ENCODE data around the gene HOXA7.
A peak's percentile ranks its signal among the peaks of the same experiment; 100 is the strongest.

HOXA7 gene

DNA sequence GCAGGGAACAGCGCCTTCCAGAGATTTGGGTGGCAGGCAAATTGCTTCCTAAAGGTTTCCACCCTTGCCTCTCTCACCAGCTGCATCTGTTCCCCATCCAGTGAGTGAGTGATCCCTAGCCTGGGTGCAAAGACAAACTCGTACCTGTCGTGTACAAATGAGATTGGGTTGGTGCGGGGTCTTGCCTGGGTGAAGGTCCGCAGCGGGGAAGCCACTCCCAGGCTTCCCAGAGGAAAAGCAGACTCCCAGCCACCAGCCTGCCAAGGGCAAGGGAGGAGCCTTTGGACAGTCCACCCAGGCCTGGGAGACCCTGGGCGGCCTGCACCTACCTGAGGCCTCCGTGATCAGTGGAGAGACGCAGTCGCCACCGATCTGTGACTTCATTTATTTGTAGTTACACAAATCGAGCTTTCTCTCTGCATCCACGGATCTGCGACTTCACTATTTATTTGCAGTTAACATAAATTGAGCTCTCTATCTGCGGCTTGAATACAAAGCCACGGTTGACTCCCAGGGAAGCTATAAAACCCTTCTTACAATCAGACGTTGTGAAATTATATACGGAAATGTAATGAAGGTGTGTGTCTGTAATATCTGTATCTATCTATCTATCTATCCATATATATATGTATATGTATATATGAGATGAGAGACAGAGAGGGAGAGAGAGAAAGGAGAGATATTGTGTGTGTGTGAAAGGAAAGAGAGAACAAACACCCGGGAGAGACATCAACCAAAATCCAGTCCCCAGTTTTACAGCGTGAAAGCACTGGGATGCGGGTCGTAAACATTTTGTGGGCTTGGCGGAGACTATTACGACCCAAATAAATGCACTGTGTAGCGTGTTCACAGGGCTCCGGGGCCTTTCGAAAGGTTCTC is 3.0 kb upstream of the HOXA7 start:
- DNase-seq (ENCODE audit: low read depth in 2 of 2), result no peak

DNA sequence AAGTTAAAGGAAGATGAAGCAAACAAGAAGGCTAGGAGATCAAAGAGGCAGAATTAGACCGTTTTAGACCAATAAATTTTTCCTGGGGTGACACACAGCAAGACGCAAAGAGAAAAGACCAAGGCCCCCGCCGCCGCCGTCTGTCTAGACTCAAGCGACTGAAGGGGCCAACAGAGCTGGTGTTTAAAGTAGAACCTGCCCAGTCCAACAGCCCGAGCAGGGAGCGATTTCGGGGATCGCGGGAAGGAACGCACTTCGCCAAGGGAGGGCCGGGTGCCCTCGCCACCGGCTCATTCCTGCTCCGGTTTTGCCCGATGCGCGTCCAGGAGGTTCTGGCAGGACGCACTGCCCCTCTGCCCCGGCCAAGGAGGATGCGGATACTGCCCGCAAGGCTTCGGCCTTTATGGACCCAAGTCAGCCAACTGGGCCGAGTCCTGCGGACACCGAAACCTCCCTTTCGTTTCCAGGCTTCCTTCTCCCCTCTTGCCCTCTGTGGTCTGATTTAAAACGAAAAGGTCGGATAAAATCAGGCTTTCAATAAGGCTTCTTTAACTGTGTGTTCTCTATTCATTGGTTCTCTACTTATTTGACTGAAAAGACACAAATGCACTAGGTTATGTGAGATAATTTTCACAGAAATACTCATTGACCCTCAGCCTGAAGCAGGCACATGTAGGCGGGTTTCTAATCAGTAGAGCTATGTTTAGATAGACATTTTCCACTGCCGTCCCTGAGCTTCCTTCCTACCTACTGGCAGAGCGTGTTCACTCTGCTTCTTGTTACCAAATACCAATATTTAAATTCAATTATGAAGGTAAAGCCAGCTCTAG is 2.2 kb upstream of the HOXA7 start:
- DNase-seq (ENCODE audit: low read depth in 2 of 2), result no peak

DNA sequence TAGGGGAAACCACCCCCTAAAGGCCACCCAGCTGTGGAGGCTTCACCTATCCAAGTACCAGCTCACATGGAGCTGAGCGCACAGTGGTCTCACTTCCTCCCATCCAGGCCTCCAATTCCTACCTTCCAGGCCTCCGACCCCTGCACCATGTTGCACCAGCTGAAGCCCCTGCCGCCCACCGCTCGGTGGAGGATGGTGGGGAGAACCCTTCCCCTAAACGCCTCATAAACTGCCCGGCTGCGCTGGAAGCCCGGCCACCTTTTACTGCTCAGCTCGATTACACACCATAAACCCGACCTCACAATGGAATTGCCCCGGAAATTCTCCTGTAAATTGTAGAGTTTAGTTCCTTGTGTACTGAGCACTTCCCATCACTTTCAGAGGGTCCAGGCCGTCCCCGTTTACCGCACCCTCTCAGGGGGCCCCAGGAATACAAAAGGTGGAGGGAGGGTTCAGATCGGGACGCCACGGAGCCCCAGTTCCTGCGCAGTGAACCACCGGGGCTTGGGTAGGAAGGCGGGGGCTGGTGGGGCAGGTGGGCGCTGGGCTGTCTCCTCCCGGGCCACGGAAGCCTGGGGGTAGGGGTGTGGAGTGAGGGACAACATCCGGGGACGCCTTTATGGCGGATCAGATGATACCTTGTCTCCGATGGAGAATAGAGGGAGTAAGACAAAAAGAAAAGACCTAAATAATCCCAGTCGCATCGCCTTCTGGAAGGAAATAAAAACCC is 1.4 kb upstream of the HOXA7 start:
- DNase-seq (ENCODE audit: low read depth in 2 of 2), result no peak

DNA sequence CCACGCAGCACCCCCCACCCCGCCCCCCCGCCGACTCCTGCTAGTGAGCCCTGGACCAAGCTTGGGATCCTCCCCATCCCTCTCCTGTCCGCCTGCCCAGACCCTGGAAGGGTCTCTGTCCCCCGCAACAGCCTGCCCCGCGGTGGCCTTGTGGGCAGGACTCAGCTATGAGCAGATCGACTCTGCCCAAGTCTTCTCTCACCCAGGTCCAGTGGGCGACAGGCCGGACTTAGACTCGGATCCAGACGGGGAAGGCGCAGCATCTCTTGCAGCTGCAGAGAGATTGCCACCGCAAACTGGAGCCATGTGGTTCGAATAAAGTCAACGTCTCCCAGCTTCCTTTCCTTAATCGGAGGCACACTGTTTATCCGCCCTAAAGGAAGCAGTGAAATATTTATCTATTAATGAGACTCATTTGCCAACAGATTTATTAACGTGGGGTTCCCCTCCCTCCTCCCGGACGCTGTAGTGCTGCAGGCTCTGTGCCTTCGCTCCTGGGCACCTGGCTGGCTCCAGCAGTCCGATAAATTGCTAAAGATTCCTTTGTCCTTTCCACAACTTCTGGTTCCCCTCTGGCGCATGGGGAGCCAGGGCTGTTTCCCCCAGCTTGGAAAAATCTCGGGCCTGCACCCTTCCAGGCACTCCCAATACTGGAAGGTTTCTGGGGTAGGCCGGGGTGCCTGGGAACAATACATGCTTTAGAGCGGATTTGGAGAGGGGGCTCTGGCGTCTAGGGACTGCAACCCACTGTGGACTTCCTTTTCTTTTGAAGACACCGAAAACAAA is 634 bp upstream of the HOXA7 start:
- DNase-seq (ENCODE audit: low read depth in 2 of 2), result no peak

DNA sequence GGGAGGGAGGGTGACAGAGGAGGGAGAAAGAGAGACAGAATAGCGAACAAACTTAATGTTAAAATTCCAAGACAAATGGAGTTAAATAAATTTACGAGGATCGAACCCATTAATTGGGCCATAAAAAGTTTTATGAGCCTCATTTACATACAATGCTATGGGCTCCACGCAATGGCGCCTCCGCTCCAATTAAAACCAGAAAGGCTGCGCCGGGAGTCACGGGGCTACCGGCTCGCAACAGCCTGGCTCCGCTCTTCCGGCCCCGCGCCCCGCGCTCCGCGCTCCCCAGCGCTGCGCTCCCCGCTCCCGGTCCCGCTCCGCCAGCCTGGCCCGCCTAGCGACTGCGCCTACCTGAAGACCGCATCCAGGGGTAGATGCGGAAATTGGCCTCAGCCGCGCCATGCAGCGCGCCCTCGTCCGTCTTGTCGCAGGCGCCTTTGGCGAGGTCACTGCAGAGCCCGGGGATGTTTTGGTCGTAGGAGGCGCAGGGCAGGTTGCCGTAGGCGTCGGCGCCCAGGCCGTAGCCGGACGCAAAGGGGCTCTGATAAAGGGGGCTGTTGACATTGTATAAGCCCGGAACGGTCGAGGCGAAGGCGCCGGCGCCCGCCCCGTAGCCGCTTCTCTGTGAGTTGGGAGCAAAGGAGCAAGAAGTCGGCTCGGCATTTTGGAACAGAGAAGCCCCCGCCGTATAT is 513 bp downstream of the HOXA7 start:
- no peak for DNase-seq (ENCODE audit: low read depth in 2 of 2)

DNA sequence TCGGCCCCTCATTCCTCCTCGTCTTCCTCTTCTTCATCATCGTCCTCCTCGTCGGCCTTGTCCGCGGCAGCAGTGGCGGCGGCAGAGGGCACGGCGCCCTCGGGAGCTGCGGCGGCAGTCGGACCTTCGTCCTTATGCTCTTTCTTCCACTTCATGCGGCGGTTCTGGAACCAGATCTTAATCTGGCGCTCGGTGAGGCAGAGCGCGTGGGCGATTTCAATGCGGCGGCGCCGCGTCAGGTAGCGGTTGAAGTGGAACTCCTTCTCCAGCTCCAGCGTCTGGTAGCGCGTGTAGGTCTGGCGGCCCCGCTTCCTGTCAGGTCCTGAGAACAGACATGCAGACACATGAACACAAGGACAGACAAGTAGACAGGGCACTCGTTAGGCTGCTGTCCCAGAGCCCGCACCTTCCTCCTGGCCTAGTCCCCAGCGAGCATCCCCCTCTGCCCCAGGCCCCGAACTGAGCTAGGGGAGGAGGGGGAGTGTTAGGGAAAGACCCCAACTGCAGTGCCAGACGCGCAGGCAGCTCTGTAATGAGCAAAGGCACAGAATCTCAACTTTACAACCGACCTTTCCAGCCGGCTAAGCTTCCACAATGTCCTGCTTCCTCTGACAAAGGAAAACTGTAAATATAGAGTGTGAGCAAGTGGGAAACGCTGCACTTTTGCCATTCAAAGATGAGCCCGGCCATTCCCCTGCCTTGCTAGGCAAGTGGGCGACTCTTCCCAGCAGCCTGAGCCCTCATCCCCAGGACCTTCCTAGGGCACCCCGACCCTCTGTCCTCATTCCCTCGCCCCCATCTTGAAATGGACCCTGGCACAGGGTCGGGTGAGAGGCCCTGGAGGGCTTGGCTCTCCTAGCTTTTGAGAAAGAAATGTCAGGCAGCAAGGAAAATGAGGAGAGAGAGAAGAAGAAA is 1.3 kb downstream of the HOXA7 start:
- no peak for DNase-seq (ENCODE audit: low read depth in 2 of 2)

DNA sequence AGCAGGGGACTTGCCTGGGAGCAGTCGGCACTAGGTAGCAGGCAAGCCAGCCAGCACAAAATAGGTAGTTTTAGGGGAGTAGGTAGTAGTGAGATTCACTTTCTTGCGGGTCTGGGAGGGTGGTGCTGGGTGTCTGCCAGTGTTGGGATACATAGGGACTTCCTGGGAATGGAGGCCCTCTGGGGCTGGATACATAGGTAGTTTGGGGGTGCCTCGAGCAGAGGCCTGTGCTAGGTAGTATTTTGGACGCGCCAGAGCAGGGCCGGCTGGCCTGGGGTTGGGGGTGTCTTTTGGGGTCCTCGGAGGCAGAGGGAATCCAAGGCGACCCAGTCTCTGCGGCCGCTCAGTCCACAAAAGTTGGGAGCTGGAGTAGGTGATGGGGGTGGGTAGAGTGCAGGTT is 2.1 kb downstream of the HOXA7 start:
- no peak for DNase-seq (ENCODE audit: low read depth in 2 of 2)

DNA sequence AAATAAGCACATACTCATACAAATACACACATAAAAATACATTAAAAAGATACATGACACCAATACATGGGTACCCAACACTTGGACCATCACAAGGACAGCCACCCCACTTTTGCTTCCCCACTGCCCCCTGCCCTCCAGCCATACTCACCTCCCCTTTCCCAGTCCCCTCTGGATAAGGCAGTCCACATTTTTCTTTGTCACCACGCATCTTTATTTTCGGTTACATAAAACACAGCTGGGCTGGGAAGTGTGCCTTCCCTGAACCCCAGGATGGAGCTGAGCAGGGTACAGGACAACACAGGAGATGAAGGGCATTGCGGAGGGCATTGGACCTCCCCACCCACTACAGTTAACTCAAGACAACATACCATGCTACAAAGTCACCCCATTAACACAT is 2.9 kb downstream of the HOXA7 start:
- no peak for DNase-seq (ENCODE audit: low read depth in 2 of 2)

DNA sequence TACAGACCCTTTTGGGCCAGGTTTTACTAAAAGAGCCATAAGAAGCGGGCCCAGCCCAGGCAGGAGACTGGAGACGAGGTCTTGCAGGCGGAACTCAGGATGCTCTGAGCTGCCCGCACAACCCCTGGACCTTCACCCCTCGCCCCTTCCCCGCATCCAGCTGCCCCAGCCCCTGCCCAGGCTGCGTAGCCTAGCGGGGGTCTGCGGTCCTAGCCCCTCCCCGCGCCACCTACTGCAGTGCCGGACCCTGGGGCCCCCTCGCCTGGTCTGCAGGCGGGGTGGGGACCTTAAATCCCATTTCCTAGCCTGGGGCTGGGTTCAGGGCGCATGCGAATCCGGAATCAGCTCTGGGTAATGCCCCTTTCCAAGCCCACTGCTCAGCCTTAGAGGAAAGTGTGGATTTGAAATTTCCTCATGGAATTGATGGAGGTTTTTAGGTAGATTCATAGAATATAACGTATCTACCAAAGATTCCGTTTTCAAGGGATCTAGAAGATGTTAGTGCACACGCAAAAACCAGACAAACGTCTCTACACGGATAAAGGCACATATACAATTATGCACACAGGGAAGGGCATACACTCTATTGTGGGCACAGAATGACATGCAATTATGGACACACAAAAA is 3.5 kb downstream of the HOXA7 start:
- DNase-seq (ENCODE audit: low read depth in 2 of 2), result no peak

DNA sequence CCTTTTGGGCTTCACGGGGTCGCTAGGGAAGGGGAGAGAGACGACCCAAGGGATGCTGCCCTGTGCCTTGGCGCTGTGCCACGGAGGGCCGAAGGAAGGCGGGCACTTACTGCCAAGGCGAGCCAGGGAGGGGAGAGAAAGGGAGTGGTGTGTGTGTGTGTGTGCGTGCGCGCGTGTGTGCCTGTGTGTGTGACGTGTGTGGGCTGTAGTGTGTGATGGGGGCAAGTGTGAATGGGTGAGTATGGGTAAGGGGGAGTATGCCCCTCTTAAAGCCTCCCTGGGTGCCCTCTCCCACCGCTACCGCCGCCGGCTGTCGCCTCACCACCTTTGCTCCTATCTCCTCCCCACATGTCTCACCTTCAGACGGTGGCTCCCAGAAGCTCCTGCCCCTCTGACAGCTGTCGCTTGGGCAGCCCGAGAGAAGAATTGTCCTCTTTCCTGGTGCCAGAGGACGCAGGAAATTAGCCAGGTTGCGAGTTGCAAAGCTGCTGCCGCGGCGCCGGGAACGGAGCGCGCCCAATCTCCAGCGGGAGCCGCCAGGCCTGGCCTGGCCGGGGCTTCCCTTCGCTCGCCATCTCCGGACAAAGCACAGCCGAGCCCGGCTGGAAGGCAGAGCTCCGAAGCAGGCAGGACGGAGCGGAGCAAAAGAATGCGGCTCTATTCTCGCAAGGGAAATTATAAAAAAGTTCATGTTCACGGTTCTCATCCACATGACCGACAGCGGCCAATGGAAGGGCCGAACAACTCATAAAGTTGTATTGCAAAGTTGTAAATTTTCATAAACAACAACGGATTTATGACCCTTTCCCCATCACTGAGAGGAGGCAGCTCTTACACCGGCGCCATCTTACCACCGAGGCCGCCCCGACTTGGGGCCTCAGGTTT is 4.3 kb downstream of the HOXA7 start, which contains the start of gene HOXA3:
Gene HOXA3, minus strand, starts transcription at position 653 of the 885 bp plus-strand sequence. CDS start 41,943 bp downstream, outside the sequence.
- DNase-seq (ENCODE audit: low read depth in 2 of 2), result no peak

DNA sequence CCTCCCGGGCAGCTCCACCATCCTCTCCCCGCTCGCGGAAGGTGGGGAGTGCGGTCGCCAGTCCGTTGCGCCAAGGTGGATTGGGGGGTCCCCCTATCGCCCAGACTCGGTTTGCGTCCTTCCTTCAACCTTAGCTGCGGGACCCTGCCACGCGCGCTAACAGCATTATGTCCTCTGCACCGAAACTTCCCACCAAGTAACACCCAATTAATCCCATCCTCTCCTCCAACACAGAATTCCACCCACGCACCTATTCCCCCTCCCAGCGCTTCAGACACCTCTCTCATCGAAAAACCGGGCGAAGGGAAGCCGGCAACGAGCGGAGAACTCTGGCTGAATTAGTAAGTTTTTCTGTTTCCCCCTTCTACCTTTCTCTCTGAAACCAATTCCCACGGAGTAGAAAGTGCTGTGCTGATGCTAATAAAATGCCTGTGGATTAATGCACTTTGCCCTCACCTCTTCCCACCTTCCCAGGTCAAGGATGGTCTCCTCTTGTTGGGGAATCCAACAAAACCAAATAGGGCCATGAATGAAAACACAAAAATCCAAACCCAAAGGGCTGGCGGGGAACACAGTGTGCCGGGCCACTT is 5.0 kb downstream of the HOXA7 start:
- no peak for DNase-seq (ENCODE audit: low read depth in 2 of 2)

DNA sequence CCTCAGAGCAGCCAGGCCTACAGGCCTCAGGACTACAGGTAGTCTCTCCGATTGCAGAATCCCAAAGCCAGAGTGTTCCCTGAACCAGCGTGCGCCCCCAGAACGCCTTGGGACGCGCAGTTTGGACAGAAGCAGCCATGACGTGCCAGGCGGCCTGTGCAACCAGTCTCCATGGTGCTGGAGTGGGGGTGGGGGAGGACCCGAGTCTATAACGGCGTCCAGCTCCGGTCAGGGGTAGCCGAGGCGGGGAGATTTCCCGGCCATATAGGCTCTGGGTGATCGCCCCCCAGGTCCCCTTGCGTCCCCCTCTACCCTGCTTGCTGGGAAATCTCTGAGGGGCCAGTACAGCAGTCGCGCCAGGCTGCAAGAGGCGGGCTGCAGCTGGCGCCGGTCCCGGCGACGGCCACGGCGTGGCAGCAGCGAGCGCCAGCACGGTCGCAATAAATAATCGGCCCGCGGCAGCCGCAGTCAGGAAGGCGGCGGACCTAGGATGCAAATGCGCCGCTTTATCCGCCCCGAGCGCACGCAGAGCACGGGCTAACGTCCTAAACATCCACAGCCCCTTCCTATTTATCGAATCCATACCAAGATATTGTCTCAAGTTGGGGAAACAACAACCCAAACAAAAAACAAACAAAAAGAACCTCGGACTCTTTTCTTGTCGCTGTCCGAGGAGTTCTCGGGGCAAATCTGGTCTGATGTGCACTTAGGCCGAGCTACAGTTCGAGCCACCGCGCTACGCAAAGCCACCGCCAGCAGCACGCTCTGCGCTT is 5.7 kb downstream of the HOXA7 start:
- DNase-seq (ENCODE audit: low read depth in 2 of 2), result peak in 1 of 2 donors; percentile 51

DNA sequence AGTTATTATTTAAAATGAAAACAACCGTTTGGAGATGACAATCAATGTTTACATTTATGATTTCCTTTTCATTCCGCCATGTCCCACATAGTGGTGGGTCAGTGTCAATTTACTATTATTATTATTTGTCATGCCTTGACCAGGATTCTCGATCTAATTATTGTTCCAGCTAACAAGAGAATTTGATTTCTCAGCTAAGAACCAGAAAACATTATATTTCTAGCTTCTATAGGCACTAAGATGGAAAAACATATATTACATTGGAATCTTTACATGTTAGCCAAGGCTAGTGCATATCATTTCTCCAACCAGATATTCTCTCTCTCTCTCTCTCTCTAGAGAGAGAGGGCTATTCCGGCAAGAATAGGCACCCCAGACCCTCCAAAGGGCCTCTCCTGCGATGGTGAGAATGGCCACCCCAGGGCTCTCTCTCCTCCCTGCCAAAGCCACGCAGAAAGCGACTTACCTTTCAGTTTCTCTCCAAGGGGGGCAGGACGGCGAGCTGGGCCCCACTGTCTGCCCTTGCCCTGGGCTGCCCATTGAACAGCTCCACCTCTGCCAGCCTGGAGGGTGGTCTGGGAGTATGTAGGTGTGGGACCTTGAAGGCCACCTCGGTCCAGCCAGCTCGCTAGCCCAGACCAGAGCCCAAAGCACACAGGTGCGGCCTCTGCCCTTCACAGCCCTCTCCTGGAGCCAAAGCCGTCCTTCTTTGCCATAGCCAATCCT is 6.5 kb downstream of the HOXA7 start:
- DNase-seq (ENCODE audit: low read depth in 2 of 2), result no peak

DNA sequence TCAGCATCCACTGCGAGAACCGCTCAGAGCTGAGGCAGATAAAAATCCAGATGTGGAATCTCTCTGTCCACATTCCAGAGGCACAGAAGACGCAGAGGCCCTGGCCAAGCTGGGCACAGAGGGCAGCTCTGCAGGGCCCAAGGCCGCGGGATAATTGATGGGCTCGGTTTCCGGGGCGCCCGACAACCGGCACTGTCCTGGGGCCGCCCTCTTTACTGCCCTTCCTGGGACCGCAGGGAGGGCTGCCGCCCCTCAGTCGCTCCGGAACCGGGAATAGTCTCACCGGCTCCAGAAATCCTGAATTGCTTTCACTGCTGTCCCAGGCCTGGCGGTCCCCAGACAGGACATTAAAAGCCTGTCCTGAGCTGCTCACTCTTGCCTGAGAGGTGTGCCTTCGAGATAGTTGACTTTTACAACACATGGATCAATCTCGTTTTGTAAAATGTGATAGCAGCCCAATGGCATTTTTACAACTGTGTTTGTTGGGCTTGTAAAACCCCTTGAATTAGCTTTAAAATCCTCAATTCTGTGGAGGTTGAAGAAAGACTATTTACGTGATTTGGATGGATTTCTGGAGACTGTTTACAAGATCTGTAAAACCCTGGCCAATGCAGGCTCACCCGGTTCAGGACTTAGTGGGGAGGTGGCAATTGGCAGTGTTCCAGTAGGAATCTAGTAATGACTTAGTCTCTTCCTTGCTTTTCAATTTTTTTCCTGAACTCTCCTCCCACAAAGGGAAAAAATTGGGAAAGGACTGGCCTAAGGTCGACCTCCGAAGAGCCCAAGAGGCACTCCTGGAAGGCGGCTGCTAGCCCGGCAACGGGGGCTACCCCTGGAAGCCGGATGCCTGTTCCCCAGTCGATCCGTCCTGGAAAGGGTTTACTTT is 7.5 kb downstream of the HOXA7 start:
- no peak for DNase-seq (ENCODE audit: low read depth in 2 of 2)

DNA sequence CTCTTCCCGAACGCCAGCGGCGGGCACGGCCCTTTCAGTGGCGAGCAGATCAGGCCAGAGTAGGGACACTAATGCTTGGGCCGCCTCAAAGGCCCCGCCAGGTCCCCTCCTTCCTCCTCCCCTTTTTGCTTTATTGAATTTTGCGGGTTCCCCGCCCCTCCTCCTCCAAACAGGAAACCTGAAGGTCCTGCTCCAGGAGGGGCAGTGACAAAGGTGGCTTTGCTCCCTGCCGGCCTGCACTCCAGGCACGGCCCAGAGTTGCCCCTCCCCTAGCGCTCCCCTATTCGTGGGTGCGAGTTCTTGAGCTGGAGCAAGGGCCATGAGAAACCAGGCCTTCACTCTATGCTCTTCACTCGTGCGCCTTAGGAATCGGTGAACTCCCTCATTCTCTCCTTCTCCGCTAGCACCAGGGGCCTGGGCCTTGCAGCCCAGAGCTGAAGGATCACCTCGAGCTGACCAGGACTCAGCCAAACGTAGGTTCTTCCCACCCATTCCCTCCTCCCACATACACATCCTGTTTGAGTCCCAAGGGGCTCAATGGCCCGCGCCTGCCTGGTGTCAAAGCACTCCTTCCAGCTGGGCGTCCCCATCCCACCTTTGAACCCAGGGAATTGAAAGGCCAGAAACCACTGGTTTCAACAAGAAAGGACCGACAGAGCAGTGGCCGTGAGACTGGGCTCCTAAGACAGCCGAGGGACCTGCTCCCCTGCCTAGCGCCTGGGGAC is 8.3 kb downstream of the HOXA7 start:
- DNase-seq (ENCODE audit: low read depth in 2 of 2), result no peak
